Measurements from ENCODE around the gene FRAS1.

Gene FRAS1

DNA sequence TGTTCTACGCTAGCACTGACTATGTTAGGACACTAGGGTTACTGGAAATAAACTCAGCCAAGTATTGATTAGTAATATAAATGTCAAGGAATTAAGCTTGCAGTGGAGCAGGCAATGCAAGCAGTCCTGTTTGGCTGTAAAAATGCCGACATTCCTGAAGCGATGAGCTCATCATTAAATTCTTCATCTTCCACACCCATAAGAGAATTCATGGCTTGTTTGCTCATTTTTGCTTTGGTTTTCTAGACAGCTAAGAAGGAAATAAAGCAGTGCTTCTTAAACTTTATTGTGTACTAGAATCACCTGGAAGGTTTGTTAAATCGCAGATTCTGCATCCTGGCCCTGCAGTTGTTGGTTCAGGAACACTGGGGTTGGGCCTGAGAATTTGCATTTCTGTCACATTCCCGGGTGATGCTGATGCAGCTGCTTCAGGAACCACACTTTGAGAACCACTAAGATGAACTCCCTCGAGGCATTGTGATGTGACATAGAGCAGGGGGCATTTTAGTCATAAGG lies 512.2 kb downstream of the FRAS1 start:
- H3K4me3 Mint-ChIP-seq: no peak overlapping the region
- H3K4me1 Mint-ChIP-seq: no peaks in the 10 kb centered on the region
- no peak for ATAC-seq
- H3K36me3 Mint-ChIP-seq: no peaks in the 10 kb centered on the region
- H3K27ac Mint-ChIP-seq: no peak overlapping the region
- no peaks in the 10 kb centered on the region for H3K9me3 Mint-ChIP-seq
- DNase-seq (ENCODE audit: low spot score in 2 of 2): no peak

DNA sequence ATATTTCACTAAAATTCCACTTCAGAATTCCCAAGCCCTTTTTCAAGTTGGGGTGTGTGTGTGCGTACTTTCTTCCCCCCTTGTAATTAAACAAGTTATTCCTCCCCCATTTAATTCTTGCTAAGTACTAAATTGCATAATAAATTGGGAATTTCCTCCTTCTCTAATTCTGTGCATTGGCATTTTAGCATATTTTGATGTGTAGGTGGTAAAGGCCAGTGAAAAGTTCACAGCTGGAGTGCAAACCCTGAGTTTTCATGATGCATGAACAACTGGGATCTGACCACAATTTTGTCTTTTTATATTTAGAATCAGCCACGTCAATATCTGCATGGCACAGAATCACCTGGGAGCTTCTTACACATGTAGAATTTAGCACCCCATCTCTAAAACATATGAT lies 513.0 kb downstream of the FRAS1 start:
- Mint-ChIP-seq H3K27ac (no peak overlapping the region), H3K36me3 (no peaks in the 10 kb centered on the region), H3K4me1 (no peaks in the 10 kb centered on the region), H3K4me3 (no peak overlapping the region), H3K9me3 (no peaks in the 10 kb centered on the region)
- ATAC-seq (no peak), DNase-seq (ENCODE audit: low spot score in 2 of 2) (no peak)

DNA sequence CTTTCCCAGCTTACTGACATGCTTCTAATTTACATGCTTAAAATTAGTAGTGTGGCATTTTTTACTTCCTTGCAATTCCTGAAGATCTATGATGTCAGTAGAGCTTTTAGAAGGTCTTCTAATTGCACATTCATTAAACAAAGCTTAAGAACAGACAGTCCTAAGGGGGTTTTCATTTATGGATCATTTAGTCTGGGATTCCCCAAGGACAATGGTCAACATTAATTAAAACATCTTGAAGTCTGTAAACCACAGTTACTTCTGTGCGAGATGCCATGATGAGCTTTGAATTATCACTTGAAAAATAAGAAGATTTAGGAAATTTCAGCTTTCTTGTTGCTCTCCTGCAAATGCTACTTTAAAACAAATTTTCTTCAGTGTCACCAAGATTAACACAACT lies 514.7 kb downstream of the FRAS1 start:
- ATAC-seq: no peak
- Mint-ChIP-seq H3K27ac (no peak overlapping the region), H3K36me3 (no peaks in the 10 kb centered on the region), H3K4me3 (no peak overlapping the region), H3K9me3 (no peaks in the 10 kb centered on the region), H3K4me1 (no peaks in the 10 kb centered on the region)
- no peak for DNase-seq (ENCODE audit: low spot score in 2 of 2)

DNA sequence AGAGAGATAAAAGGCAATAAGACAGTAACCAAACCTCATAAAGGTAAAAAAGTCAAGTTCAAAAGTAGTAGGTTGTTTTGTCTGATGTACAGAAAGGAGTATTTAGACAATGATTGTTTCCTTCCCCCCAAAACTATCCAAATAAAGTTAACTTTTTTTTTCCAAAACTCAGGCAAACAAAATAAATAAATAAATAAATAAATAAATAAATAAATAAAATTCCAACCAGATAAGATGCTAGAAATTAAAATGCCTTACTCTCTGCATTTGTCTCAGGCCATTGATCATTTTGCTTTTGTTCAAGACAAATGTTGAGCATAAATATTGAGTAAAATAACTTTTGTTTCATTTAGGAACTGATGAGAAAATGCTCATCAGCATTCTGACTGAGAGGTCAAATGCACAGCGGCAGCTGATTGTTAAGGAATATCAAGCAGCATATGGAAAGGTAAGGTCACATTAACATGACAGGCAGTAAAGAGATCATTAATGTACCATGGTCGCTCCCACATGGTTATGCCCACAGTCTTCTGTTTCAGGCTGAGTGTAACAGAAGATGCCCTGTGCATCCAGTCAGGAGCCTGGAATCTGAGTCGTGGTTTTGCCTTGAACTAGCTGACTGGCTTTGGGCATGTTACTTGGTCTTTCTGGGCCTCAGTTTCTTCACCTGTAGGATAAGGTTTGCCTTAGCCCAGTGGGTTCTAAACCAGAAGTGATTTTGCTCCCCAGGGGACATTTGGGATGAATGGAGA lies 521.7 kb downstream of the FRAS1 start:
- H3K36me3 Mint-ChIP-seq: no peaks in the 10 kb centered on the region
- no peak overlapping the region for H3K27ac Mint-ChIP-seq
- H3K9me3 Mint-ChIP-seq: no peaks in the 10 kb centered on the region
- DNase-seq (ENCODE audit: low spot score in 2 of 2) (no peak), ATAC-seq (no peak)
- no peaks in the 10 kb centered on the region for H3K4me1 Mint-ChIP-seq
- H3K4me3 Mint-ChIP-seq: no peak overlapping the region

DNA sequence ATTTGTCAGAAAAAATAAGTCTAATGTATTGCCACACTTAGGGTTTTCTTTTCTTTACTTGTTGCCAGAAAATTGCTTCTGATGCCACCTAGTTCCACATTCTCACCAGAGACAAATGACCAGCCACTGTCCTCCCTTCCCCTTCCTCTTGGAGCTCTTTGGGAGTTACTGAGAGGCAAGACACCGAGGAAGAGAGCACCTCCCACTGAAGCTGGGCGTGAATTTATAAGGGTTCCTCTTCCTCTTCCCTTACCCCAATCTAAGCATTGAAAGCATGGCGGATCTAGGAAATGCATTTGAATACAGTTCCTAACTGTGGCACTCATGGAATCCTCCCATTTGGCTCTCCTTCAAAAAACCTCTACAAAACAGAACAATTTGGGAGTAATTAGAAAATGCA lies 524.5 kb downstream of the FRAS1 start:
- DNase-seq (ENCODE audit: low spot score in 2 of 2) (no peak), ATAC-seq (no peak)
- Mint-ChIP-seq H3K4me1 (no peaks in the 10 kb centered on the region), H3K36me3 (no peaks in the 10 kb centered on the region), H3K4me3 (no peak overlapping the region), H3K27ac (no peak overlapping the region), H3K9me3 (peaks cover 3% of the 10 kb centered on the region)

DNA sequence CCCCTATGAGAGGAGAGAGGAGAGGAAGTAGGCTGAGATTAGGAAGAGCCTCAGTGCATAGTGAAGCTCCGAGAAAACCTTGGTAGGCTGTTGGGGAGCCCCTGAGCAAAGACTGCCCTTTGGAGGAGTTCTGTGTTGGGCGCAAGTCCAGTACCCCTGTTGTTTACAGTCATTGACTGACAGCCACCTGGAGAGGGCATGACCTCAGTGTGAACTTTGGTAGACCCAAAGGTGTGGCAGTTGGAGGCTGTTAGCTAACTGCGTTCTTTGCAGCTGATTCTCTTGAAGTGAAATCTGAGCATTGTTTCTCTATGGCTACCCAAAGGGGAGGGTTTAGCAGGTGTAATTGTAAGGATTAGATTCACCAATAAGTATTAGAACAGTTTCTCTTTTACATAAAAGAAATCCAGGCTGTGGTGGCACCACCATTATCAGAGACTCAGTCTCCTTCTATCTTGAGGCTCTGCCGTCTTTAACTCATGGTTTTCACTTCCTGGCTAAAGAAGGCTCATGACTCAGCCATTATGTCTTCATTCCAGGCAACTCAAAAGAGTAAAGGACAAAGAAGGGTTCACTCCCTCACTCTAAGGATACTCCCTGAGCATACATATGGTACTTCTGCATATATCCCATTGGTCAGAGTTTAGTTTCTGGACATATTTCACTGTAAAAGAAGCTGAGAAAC lies 527.9 kb downstream of the FRAS1 start:
- Mint-ChIP-seq H3K9me3 (peaks cover 3% of the 10 kb centered on the region), H3K4me1 (no peaks in the 10 kb centered on the region), H3K36me3 (no peaks in the 10 kb centered on the region), H3K4me3 (no peak overlapping the region), H3K27ac (no peak overlapping the region)
- no peak for ATAC-seq
- no peak for DNase-seq (ENCODE audit: low spot score in 2 of 2)

DNA sequence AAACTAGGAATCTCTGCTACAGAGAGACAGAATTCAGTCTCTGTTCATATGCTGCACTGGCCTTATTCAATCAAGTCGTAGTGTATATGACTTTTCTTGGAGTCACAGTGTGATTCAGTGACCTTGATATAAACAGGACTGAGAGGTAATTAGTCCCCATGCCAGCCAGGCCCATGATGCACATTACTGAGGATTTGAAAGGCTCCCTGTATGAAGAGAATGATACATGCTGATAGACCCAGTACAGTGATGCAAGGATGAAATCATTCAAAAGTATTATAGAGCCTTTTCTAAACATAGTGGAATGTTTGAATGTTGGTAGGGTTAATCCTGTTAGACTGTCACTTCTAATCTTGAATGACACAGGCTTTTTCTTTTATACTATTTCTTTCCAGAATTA lies 528.5 kb downstream of the FRAS1 start:
- no peaks in the 10 kb centered on the region for H3K36me3 Mint-ChIP-seq
- no peaks in the 10 kb centered on the region for H3K4me1 Mint-ChIP-seq
- no peak for DNase-seq (ENCODE audit: low spot score in 2 of 2)

DNA sequence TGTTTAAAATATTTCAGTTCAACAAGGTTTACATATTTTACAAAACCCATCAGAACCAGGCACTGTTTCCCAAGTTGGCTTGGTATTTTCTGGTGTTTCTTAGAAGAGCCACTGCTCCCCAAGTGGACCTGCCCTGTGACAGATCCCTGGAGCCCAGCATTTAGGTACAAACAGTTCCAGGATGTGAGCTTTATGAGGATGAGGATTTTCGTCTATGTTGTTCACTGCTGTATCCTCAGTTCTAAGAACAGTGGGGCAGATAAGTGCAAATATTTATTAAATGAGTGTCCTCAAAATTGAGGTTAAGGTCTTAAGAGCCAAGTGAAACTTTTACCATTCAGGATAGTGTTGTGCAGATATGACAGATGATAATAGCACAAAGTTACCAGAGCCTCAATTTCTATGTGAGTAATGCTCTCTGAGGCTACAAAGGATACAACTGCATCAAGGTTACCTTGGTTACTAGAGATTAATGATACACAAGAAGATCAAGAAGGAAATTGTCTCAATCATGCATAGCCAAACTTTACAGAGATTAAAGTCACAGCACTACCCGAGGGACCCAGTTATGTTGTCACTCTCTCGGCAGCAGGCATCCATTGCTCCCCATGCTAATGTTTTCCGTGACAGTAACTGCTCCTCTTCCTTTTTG lies 531.9 kb downstream of the FRAS1 start:
- H3K4me1 Mint-ChIP-seq: no peaks in the 10 kb centered on the region
- no peak overlapping the region for H3K27ac Mint-ChIP-seq
- no peaks in the 10 kb centered on the region for H3K36me3 Mint-ChIP-seq
- no peak for ATAC-seq
- no peak for DNase-seq (ENCODE audit: low spot score in 2 of 2)
- H3K4me3 Mint-ChIP-seq: no peak overlapping the region
- H3K9me3 Mint-ChIP-seq: peaks cover 3% of the 10 kb centered on the region

More for the DNA sequence above, 528.5 kb downstream of the FRAS1 start:
- peaks cover 3% of the 10 kb centered on the region for H3K9me3 Mint-ChIP-seq
- no peak overlapping the region for H3K4me3 Mint-ChIP-seq
- H3K27ac Mint-ChIP-seq: no peak overlapping the region
- ATAC-seq: no peak

DNA sequence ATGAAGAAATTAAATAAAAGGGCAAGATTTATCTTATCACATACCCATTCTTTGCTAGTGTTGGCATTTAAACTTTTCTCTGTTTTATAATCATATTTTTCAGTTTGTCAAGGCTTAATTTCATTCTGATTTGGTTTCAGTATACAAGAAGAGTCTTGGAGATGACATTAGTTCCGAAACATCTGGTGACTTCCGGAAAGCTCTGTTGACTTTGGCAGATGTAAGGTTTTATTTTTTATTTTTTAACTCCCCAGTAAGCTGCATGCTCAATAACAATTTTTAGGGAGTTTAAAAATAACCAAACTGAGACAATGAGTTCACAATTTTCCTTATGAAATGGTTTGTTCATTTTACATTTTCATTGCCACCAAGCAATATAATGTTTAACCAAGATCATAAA lies 534.3 kb downstream of the FRAS1 start:
- H3K4me1 Mint-ChIP-seq: no peaks in the 10 kb centered on the region
- no peaks in the 10 kb centered on the region for H3K36me3 Mint-ChIP-seq
- DNase-seq (ENCODE audit: low spot score in 2 of 2) (no peak), ATAC-seq (no peak)
- no peak overlapping the region for H3K27ac Mint-ChIP-seq
- no peak overlapping the region for H3K4me3 Mint-ChIP-seq
- H3K9me3 Mint-ChIP-seq: no peaks in the 10 kb centered on the region

DNA sequence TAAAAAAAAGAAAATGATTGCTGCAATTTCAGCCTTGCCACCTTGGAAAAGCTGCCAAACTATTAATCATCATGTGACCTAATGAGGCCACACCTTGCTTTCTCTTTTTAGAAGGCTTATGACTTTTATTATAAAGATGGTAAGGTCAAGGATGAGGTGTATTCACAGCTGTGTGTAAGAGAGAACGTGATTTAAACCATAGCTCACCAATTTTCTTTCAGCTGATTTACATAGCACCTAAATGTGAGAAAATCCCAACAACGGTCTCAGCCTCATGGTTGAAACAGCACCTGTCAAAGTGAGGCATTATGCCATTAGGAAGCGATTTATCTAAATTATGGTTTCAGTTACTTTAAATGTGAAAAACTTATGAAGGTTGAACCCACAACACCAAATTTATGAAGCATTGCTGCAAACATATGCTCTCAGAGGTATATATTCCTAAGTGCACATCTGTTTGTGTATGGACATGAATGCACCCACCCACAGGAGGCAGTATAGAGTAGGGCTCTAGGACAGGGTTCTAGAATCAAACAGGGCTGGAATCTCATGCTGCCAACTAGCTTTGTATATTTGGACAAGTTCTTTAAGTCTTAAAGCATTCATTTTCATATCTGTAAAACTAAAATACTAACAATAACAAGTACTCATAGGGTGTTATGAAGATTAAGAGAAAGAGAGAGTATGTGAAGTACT lies 535.1 kb downstream of the FRAS1 start:
- no peak for ATAC-seq
- no peak overlapping the region for H3K4me3 Mint-ChIP-seq
- no peaks in the 10 kb centered on the region for H3K36me3 Mint-ChIP-seq
- H3K4me1 Mint-ChIP-seq: no peaks in the 10 kb centered on the region
- H3K9me3 Mint-ChIP-seq: no peaks in the 10 kb centered on the region
- H3K27ac Mint-ChIP-seq: no peak overlapping the region
- no peak for DNase-seq (ENCODE audit: low spot score in 2 of 2)

Data from stimulated activated effector memory CD8-positive, alpha-beta T cell treated with anti-CD3 and anti-CD28 coated beads, Interleukin-12 subunit alpha, Interleukin-12 subunit beta, amount 100 ng/mL, for 72 hours (primary cell).